ENCODE results near the gene RGL1. TPM values are rescaled to one million over a fixed set of nuclear protein-coding genes. Genes with fewer than 3 reads are reported as not detected.

The RGL1 gene
- polyA plus RNA-seq, 10 donors = 25.4 to 34.7 (median 29.9) TPM

DNA sequence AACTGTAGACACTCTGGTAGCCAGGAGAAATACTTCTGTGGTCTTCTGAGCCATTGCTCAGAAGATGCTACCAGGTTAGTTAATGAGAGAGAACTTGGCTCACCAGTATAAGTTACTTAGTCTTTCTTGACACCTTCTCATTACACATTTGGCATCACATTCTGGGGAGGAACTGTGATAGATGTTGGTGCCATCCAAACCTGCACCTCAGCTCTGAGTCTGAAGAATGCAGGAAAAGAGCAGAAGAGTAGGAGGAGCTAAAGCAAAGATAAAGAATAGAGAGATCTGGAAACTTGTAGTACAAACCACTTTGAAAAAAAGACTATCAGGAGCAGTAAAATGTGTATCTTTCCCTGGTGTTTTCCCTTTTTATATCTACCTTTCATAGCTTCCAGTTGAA is 58.9 kb downstream of the RGL1 start:
- no peak for DNase-seq

DNA sequence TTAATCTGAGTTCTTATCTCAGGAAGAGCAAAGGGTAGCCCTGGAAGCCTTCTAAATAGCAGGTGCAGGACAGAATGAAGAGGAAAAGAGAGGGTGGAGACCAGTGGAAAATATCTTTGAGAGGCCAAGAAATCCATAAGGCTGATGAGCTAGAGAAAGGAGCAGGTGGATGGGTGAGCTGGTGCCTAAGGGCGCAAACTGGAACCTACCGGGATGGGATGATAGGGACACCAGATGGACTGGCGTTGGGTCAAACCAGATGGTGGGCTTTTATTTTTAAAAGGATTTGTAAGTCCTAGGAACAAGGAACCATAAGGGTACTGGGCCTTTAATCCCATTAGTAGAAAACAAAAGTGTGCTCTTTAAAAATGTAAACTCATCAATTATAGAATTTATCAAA is 59.7 kb downstream of the RGL1 start:
- no peak for DNase-seq

DNA sequence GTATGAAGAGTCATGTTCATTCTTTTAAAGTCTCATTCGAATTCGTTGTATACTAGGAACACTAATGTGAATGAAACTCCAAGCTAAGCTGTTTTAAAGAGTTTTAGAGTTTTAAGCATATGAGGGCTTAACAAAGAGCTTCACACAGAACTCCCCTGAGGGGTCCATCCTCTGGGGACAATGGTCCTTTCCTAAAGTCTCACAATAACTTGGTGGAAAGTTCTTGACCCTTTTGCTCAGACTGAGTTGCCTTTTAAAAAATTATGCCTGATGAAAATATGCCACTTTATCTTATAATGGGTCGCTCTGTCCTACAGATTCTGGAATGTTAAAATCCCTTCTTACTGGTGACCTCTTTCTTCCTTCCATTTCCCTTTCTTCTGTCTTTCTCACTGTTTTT is 64.3 kb downstream of the RGL1 start:
- no peak for DNase-seq

DNA sequence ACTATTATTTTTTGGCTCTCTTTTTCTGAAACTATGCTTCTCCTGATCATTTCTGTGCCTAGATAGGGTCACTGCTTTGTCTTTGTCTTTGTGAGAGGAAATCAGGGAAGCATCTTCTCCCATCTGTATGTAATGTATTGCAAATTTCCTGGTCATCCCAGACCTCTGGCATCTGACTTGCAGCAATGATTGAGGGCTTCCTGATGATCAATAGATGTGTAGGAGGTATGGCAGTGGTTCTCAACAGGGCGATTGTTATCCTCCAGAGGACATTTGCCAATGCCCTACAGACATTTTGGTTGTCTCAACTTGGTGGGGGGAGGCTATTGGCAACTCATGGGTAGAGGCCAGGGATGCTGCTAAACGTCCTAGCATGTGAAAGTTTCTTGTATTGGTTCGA is 64.7 kb downstream of the RGL1 start:
- DNase-seq = no peak

DNA sequence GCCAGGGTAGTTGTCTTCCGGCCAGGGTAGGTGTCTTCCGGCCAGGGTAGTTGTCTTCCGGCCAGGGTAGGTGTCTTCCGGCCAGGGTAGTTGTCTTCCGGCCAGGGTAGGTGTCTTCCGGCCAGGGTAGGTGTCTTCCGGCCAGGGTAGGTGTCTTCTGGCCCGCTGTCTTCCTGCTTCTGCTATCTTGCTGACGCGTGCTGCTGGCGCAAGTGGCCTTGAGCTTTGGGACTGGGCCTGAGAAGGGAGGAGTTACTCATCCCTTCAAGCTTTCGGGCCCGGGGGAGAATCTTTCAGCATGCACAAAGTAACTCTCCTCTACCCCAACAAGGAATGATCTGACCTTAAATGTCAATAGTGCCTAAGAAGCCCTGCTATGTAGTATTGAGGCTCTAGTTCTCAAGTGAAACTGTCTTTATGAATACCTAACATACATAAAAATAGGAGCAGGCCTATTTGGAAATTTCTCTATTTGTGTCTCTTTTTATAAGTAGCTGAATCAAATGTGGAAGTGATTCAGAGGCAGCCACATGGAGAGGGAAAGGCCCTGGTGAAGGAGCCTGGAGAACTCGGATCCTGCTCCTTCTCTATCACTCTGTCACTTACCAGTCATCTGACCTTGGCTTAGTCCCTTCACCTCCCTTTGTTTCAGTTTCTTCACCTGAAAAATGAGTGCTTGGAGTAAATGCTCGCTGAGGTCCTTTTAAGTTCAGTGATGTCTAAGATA is 65.6 kb downstream of the RGL1 start:
- DNase-seq = peak in 1 of 3 donors; percentile 71

DNA sequence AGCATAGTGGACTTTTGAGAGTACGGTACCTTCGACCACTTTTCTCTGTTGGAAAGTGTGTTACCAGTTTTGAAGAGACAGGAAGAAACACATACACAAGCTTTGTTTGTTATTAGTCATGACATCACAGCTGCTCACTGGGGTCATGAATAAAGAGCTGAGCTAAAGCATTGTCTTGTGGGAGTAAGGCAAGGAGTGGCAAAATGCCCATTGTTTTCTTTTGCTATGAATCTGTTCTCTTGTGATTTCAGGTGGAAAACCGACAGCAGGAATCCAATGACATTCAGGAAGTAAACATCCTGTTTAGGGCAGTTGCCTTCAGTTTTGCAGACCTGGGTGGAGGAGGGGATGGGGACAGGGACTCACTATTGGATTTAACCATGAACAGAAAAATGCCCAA is 66.2 kb downstream of the RGL1 start:
- peak in 1 of 3 donors; percentile 67 for DNase-seq

DNA sequence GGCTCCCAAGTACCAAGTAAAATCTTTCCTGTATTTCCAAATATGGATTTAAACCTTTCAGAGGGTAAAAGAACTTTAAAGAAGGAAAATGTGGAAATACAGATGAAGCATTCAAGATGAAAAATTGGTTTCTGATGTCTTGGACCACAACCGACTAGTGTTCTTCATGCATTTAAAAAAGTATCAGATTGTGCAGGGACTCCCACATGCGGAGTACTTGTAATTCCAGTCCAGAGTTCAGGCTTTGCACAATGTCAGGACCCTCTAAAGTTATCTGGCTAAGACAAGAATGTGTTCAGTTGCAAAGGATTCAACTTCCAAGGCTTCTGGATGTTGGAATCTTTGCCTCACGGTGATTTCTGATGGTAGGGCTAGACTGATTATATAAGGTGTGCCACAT is 66.7 kb downstream of the RGL1 start:
- peak in 1 of 3 donors; percentile 65 for DNase-seq

DNA sequence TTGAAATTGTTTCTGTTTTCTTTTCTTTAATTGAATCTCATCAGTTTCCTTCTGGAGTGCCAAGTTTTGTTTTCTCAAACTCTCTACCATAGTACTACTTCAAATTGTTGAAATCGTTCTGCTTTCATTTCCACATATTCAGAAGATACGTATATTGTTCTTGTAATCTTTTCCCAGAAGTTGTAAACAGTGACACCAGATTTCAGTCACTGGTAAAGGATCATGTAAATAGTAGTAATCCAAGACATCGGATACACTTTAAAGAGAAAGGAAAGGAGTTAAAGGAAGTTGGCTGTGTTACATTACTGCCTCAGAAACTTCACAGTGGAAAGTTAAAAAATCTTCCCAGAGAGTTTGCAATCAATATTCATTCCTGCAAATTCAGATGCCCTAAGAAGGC is 67.5 kb downstream of the RGL1 start:
- DNase-seq = peak in 1 of 3 donors; percentile 67

DNA sequence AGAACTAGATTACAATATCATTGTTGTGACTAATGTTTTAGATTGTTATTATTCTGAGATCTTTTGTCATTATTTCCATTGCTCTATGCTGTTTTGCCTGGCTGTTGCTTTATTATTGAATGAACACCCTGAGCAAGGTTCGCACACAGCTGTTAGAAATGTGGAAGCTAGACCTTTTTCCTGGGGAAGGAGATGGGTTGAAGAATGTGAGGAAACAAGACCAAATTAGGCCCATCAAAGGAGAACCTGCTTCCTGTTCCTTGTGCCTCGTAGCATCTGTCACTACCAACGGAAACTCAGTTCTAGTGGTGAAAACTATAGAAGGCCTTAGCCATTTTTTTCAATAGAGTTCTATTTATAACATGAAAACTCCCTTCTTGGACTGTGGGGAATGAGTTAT is 68.7 kb downstream of the RGL1 start:
- peak in 1 of 3 donors; percentile 47 for DNase-seq

DNA sequence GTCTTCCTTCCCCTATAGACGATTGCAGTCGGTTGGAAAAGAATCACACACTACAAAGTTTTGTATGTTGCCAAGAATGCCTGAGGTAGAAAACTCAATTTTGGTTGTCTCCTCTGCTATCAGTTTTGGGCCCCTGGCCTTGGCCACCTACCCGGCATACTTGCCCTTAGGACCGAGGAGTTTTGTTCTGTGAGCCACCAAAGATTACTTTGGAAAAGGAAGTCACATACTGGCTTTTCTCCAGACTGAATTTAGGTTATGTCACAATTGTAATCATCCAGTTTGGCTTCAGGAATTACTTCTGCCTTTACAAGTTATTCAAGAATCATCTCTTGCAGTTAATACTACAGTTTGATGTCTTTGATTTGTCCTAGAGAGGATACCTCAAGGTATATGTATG is 71.4 kb downstream of the RGL1 start:
- peak in 1 of 3 donors; percentile 65 for DNase-seq

DNA sequence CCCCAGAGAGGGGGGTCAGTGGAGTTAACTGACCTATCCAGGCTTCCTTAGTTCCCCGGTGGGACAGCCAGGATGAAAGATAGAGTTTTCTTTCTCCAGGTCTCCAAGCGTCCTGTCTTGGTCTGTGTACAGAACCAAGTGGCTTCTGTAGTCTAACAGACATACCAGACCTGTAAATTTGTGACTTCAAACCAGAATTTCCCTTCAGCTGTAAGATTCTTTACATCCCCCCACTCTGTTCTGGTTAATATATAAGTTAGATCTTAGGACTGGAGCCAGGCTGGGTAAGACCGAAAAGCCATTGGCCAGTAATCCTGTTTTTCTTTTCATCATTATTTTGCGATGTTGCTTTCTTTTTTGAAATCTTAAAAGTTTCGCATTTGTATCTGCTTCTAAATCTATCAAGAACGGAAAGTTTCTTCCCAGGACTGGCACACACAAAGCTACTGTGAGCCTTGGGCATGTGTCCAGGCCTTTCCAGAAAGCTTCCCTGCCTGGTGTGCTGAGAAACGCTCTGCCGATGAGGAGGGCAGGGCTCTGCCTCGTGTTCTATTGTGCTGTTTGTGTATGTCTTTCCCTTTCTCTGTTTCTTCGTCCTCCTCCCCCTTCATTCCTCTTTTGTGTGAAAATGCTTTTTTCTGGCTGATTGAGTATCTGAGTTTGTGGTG is 72.3 kb downstream of the RGL1 start:
- DNase-seq = peak in 1 of 3 donors; percentile 55

DNA sequence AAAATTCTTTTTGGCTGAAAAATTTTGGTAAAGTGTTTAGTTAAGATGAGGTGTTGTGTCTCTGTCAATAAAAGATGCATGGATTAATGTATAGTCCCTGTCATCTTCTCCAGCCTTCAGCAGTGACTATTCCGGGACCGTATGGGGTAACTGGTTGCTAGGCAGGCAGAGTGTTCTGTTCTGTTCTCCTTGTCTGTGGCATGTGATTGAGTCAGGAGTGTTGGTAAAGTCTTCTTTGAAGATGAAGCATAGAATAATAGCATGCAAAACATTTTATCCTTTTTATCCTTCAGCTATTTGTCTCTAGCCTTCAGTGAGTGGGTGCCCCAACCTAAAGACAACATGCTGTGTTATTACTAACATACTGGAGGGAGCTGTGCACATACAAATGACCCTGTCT is 74.6 kb downstream of the RGL1 start:
- no peak for DNase-seq

DNA sequence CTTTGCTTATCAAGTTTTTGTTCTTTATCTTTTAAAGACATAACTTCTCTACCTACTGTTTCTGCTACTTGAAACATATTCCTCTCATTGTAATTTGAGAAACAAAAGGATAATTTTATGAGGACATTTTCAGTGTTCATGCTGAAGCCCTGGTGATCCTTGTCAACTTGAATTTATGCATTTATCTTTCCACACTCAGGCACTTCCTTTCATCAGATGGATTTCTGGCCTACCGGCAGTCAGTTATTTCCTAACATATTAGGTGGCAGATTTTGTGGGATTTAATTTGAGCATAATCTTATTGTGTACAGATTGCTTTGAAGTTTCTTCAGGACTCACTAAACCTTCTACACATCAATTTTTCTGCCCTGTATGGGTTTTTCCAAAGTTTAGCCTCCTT is 75.0 kb downstream of the RGL1 start:
- DNase-seq = no peak

DNA sequence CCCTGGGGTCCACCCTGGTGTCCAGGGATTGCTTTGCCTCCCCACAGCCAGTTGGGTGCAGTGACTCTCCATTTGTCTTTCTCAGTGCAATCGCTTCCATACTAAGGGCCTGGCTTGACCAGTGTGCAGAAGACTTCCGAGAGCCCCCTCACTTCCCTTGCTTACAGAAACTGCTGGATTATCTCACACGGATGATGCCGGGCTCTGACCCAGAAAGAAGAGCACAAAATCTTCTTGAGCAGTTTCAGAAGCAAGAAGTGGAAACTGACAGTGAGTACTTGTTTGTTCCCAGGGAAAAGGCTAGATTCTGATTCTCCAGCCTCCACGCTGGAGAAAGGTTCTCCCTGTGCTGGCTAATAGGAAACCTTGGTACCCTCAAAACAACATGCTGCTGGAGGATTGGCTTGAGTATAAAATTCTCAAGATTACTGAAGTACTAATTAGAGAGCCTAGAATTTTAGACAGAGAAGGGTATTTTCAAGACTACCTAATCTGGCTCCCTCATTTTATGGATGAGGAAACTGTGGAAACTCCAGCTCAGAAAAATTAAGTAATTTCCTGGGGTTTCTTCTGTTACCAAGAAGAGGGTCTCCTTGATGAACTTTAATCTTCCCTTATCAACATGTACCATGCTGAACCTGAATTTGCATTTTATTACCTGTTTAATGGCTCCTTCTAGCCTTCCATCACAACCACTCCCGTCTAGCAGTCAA is 75.8 kb downstream of the RGL1 start:
- no peak for DNase-seq

DNA sequence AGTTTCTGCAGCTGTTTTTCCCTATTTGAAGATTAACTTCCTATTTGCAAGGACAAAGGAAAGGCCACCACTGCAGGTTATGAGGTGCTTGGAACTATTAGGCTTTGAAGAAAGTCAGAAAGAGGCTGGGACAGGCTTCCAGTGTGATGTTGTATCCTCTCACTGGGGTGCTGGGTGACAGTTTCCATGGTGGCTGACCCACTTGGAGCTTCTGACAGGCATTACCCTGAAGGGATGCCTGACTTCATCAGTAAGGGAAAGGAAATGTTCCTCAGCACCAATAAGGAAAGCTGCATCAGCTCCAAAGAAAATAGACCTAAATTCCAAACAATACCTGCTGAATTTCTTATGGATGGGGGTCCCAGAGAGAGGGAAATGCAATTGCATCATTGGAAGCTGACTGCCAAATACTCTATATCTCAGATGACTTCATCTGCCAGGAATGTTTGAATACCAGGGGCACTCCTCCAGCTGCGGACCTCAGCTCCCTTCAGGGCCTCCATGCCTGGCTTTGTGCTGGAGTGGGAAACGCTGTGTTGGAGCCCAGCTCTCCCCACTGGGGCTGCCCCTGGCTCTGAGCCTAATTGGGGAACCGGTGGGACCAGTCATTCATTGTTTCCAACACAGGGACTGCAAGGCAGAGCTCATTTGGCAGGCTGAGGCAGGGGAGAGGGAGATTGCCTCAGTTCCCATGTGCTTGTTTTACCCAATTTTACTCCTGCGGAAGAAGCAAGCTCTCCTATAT is 76.6 kb downstream of the RGL1 start:
- peak; percentile 75 to 89 (median 79) for DNase-seq

DNA sequence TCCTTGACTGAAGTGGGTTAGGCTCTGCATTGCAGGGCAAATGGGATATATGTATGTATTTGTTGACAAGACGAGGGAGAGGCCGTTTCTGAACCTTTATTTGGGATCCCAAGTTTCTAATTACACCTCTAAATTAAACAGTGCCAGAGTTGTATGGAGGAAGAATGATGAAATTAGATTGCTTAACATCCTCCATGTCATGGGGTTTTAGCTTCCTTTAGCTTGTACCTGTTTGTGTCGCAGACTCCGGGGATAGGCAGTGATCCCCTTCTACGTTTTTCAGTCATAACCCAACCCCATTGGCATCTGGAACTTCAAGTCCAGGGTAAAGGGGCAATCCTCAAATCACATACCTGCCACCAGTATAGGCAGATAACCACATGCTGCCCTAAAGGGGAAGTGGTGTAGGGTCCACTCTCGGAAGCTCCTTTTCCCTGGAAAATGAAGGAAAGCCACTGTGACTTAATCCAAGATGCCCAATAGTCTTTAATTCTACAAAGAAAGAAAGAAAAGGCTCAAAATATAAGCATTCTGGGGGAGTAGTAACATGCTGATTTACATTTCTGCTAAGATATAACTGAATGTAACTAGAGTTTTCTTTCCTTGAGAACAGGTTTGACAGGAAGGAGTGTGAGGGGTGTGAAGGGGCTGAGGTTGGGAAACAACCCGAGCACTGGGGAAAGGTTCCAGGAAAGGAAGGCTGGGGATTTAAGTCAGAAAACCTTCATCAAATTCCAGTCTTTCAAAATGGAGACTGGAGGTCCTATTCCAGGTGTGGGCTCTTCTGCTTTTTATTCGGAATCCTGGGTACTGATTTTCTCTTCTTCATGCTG is 77.6 kb downstream of the RGL1 start:
- DNase-seq = no peak

DNA sequence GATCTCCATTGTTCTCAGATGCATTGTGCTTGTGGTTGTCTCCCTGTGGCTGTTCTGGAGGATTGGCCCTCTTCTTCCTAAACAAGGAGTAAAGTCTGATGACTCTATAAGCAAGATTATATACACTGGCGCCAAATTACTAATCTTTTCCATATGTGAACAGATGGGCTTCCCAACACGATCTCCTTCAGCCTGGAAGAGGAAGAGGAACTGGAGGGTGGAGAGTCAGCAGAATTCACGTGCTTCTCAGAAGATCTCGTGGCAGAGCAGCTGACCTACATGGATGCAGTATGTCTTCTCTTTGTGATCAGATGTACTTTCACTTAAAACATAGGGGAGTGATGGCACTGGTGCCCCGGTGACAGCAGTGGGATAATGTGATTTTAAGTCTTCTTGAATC is 78.7 kb downstream of the RGL1 start:
- DNase-seq = peak in 2 of 3 donors; percentile 64 to 76

DNA sequence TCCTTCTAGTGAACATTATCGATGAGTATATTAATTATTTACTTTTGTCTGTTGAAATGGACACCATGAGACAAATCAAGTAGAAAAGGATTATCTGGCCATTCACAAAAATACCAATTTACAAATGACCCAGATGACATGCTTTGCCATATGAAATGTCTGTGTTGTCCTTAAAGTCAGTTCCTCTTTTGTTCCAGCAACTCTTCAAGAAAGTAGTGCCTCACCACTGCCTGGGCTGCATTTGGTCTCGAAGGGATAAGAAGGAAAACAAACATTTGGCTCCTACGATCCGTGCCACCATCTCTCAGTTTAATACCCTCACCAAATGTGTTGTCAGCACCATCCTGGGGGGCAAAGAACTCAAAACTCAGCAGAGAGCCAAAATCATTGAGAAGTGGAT is 79.6 kb downstream of the RGL1 start:
- no peak for DNase-seq

DNA sequence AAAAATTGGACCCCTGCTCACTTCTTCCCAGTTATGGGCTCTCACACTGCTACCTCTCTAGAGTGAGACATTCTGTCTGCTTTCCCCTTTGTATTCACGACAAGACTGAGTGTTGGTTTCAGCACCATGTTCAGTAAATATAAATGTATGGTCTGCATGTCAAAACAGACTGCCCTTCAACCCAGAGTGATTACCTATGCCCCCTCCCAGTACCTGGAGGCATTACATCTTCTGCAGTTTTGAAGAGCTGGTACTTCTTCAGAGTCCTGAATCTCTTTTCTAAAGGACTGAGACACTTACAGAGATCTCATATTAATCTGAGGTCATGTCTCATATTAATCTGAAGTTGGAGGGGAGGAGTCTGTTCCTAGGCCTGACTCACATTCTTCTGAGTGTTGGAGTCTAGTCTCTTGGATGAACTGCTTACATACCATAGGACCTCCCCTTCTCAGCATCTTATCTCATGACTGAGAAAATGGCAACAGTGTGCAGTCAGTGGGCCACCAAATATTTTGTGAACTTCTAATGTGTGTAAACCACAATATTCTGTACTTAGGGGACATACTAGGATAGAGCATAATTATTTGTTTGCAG is 80.3 kb downstream of the RGL1 start:
- DNase-seq = no peak

DNA sequence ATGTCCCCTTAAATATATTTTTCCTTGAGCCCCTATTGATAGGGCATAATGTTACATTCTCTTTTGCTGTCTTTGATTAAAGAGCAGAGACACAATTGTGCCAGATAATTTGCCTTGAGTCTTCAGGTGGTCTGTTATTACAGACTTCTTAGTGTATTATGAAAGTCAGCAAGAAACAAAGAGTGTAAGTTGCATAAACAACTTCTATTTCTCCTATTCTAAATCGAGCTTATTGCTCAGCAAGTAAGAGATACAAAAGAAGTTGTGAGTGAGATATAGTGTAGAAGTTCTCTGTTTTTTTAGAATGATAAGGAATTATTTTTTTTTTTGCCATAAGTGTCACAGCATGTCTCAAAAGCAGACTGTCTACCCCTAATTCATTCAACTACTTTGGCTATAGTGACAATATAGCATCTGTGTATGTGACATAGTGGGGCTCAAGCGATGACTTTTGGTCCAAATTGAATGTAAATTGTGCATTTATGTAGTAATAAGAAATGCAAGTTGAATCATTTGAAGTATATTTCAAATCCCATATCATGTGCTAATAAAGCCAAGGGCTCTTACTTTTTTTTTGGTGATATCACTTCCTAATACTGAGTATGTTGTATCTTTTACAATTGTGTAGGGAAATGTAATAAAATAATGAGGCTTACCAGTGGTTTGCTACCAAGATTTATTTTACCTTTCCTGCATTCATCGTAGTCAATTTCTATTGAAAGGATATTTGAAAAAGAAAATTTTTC is 81.3 kb downstream of the RGL1 start:
- DNase-seq = peak in 1 of 3 donors; percentile 37
